Sigmoid colon (tissue), 7 donors: ENCODE measurements around the gene MC1R. TPM values are rescaled to one million over a fixed set of nuclear protein-coding genes. Genes with fewer than 3 reads are reported as not detected.

Source experiments
- DNase-seq: peaks from one replicate; pipeline ENCODE4 v3.0.0-alpha.2; 2019
- H3K27ac ChIP-seq, 4 donors: fragments of 200-600 bp; sonication (generic); one replicate each; pipeline ENCODE4 v1.5.1; 2016 to 2019; ENCODE audit warnings: mild to moderate bottlenecking in 1 of 4
- H3K27me3 ChIP-seq, 3 donors: fragments of 200-600 bp; sonication (generic); one replicate each; pipeline ENCODE4 v1.5.1; 2019; ENCODE audit warnings: mild to moderate bottlenecking in 1 of 3
- H3K36me3 ChIP-seq, 4 donors: fragments of 200-600 bp; sonication (generic); one replicate each; pipeline ENCODE4 v1.5.1; 2016 to 2019
- H3K4me1 ChIP-seq, 4 donors: fragments of 200-600 bp; sonication (generic); one replicate each; pipeline ENCODE4 v1.5.1; 2017 to 2019
- H3K4me3 ChIP-seq, 4 donors: fragments of 200-600 bp; sonication (generic); one replicate each; pipeline ENCODE4 v1.5.1; 2017 to 2019; ENCODE audit warnings: mild to moderate bottlenecking in 2 of 4, moderate library complexity in 1 of 4
- H3K9me3 ChIP-seq, 4 donors: fragments of 200-600 bp in 3 of 4; sonication (generic) in 3 of 4; one replicate each; pipeline versions ENCODE4 v1.5.1 to v1.6.1; 2013 to 2019
- CTCF ChIP-seq, 4 experiments: fragments of 450-650 bp in 3 of 4; fragments of 200-600 bp in 1 of 4; IDR thresholded peaks; one replicate each; pipeline ENCODE4 v1.5.1; 2016 to 2019; ENCODE audit warnings: antibody characterized with exemption in 4 of 4, mild to moderate bottlenecking in 3 of 4, moderate library complexity in 2 of 4
- EP300 ChIP-seq, 4 donors: sonication (generic); formaldehyde crosslinking; IDR thresholded peaks; one replicate each; pipeline ENCODE4 v1.6.1; 2017; ENCODE audit warnings: antibody characterized with exemption in 4 of 4
- POLR2A ChIP-seq, 2 donors: fragments of 450-650 bp; IDR thresholded peaks; one replicate each; pipeline ENCODE4 v1.6.1; 2016; ENCODE audit warnings: antibody characterized with exemption in 2 of 2, mild to moderate bottlenecking in 2 of 2, moderate library complexity in 2 of 2
- POLR2AphosphoS5 ChIP-seq, 4 donors: sonication (generic); formaldehyde crosslinking; IDR thresholded peaks; one replicate each; pipeline ENCODE4 v1.6.1; 2017; ENCODE audit warnings: antibody characterized with exemption in 4 of 4
- WGBS, 2 donors: extraction: QIAGEN DNeasy Blood & Tissue Kit; methylation state at CpG; one replicate each; pipeline ENCODE4 v1.1.7; 2013; 5-methylcytosine and 5-hydroxymethylcytosine counted together
- intact Hi-C: fragments of 100-400 bp; cut with DNase I; formaldehyde crosslinking; loops from one replicate; pipeline ENCODE4 v1.15.1; 2023
- polyA plus RNA-seq, 3 donors: library from polyadenylated mRNA; stranded (reverse); fragments of 200-250 nt; gene quantifications; one replicate each; pipeline ENCODE4 v1.2.3, GENCODE V29; 2013
- total RNA-seq, 4 donors: library from RNA; depleted of rRNA; stranded (reverse); fragments of >200 nt; gene quantifications; one replicate each; pipeline ENCODE4 v1.1.0, GENCODE V29; 2016
- donor health status: healthy with polysubstance abuse.
- donor health status: Bipolar disorder and iron deficiency.
- donor health status: healthy.

Gene MC1R
- total and polyA plus RNA-seq, 7 donors, result 2.1 to 8.0 (median 4.9) TPM; not detected in 2

GRCh38 chr16:89945654-89946053 is 27.0 kb downstream of the MC1R start:
- H3K4me3 ChIP-seq, result no peak overlapping the region
- H3K36me3 ChIP-seq, result no peaks in the 10 kb centered on the region
- TF ChIP-seq POLR2AphosphoS5 (IDR thresholded peaks at IDR 0.05), result no peak
- no peak for TF ChIP-seq EP300 (IDR thresholded peaks at IDR 0.05)
- TF ChIP-seq CTCF (IDR thresholded peaks at IDR 0.05), result no peak
- TF ChIP-seq POLR2A (IDR thresholded peaks at IDR 0.05), result no peak
- H3K27me3 ChIP-seq, result no peaks in the 10 kb centered on the region
- 18 to 52% methylated on average over 7 of the region's 7 CpGs for WGBS, 2 donors
- no peaks in the 10 kb centered on the region for H3K9me3 ChIP-seq
- H3K27ac ChIP-seq, result no peak overlapping the region
- no peak for DNase-seq
- peaks cover 0 to 22% (median 18%) of the 10 kb centered on the region in 4 donors for H3K4me1 ChIP-seq
- intact Hi-C loops, result no loop called here

DNA sequence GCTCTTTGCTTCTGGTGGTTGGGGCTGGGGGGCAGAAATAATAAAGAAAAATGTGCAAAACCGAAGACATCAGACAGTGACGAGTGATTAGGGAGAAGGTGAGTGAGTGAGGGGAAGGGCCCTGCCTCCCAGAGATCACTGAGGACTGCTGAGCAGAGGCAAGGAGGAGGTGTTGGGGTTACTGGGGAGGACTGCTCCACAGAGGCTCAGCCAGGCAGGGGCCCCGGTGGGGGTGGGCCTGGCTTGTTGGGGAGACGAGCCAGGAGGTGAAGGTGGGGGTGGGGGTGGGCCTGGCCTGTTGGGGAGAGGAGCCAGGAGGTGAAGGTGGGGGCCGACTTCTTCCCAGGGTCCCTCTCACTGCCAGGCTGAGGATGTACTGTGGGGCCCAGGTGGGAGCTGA is 27.9 kb downstream of the MC1R start:
- Histone ChIP-seq H3K4me1 (peaks cover 0 to 22% (median 18%) of the 10 kb centered on the region in 4 donors), H3K9me3 (no peaks in the 10 kb centered on the region), H3K27ac (no peak overlapping the region), H3K27me3 (no peaks in the 10 kb centered on the region), H3K36me3 (no peaks in the 10 kb centered on the region), H3K4me3 (no peak overlapping the region)
- intact Hi-C loops, result no loop called here
- 60 to 87% methylated on average over 5 of the region's 5 CpGs for WGBS, 2 donors
- no peak for DNase-seq
- TF ChIP-seq EP300 (IDR thresholded peaks at IDR 0.05), result no peak
- TF ChIP-seq POLR2AphosphoS5 (IDR thresholded peaks at IDR 0.05), result no peak
- TF ChIP-seq POLR2A (IDR thresholded peaks at IDR 0.05), result no peak
- no peak for TF ChIP-seq CTCF (IDR thresholded peaks at IDR 0.05)

GRCh38 chr16:89949121-89949742 is 30.6 kb downstream of the MC1R start:
- 22 to 29% methylated on average over 55 of the region's 55 CpGs for WGBS, 2 donors
- no peak for DNase-seq
- peaks cover 0 to 22% (median 18%) of the 10 kb centered on the region in 4 donors for H3K4me1 ChIP-seq
- peak overlapping the region; percentile 45 to 70 (median 61) for H3K4me3 ChIP-seq
- H3K27ac ChIP-seq, result peak overlapping the region in 3 of 4 donors; percentile 55 to 69 (median 61)
- H3K36me3 ChIP-seq, result peaks cover 0 to 1% (median 0%) of the 10 kb centered on the region in 4 donors
- H3K27me3 ChIP-seq, result no peaks in the 10 kb centered on the region
- H3K9me3 ChIP-seq, result no peaks in the 10 kb centered on the region
- no peak for TF ChIP-seq POLR2A (IDR thresholded peaks at IDR 0.05)
- no peak for TF ChIP-seq POLR2AphosphoS5 (IDR thresholded peaks at IDR 0.05)
- TF ChIP-seq EP300 (IDR thresholded peaks at IDR 0.05), result no peak
- no peak for TF ChIP-seq CTCF (IDR thresholded peaks at IDR 0.05)
- intact Hi-C loops, result no loop called here

DNA sequence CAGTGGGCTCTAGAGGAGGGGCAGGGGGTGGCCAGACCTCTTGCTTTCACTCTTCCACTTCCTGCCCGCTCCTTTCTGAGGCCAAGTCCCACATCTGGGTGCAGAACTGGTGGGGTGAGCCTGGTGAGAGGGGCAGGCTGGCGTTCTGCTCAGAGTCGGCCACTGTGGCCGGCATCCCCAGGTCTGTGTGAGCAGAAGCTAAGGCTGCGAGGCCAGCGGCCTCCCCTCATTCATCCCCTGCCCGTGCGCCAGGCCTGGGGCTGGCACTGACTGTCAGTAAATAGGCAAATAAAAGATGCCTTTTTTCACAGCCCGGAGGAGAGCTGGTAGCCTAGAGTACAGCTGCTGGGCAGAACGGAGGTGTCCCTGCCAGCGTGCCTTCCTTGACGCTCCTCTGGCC is 31.1 kb downstream of the MC1R start:
- 90% methylated on average over 12 of the region's 12 CpGs for WGBS, 2 donors
- H3K4me1 ChIP-seq, result peaks cover 0 to 22% (median 18%) of the 10 kb centered on the region in 4 donors
- H3K27me3 ChIP-seq, result no peaks in the 10 kb centered on the region
- H3K9me3 ChIP-seq, result no peaks in the 10 kb centered on the region
- H3K27ac ChIP-seq, result peak overlapping the region in 3 of 4 donors; percentile 55 to 69 (median 61)
- peak overlapping the region in 3 of 4 donors; percentile 60 to 70 (median 62) for H3K4me3 ChIP-seq
- H3K36me3 ChIP-seq, result peaks cover 0 to 7% (median 0%) of the 10 kb centered on the region in 4 donors
- DNase-seq, result no peak
- TF ChIP-seq CTCF (IDR thresholded peaks at IDR 0.05) (no peak), POLR2A (IDR thresholded peaks at IDR 0.05) (no peak)
- intact Hi-C loops, result no loop called here

DNA sequence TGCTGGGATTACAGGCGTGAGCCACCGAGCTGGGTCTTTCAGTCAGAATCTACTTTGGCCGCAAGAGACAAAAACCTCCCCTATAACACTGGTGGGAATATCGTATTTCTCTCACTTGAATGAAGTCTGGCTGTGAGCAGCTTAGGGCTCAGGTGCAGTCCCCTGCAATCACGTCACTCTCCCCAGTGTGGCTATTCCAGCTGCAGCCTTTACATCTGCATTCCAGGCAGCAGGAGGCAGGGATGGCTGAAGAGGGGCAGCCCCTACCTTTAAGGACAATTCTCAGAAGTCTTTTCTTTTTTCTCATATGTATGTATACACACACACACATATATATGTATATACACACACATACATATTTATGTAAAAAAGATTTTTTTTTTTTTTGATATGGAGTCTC is 32.8 kb downstream of the MC1R start:
- no peaks in the 10 kb centered on the region for H3K9me3 ChIP-seq
- H3K27ac ChIP-seq, result no peak overlapping the region
- peaks cover 0 to 23% (median 0%) of the 10 kb centered on the region in 4 donors for H3K36me3 ChIP-seq
- no peak overlapping the region for H3K4me3 ChIP-seq
- peaks cover 0 to 22% (median 18%) of the 10 kb centered on the region in 4 donors for H3K4me1 ChIP-seq
- H3K27me3 ChIP-seq, result no peaks in the 10 kb centered on the region
- no peak for TF ChIP-seq POLR2AphosphoS5 (IDR thresholded peaks at IDR 0.05)
- no peak for TF ChIP-seq POLR2A (IDR thresholded peaks at IDR 0.05)
- no peak for TF ChIP-seq EP300 (IDR thresholded peaks at IDR 0.05)
- no peak for TF ChIP-seq CTCF (IDR thresholded peaks at IDR 0.05)
- 95 to 96% methylated on average over 5 of the region's 5 CpGs for WGBS, 2 donors
- intact Hi-C loops, result no loop called here
- no peak for DNase-seq
